ENCODE results near the gene DOCK2. TPM values are rescaled to one million over a fixed set of nuclear protein-coding genes. Genes with fewer than 3 reads are reported as not detected.

The DOCK2 gene
- total RNA-seq, 1 donor from 2014 or later = 214 TPM

DNA sequence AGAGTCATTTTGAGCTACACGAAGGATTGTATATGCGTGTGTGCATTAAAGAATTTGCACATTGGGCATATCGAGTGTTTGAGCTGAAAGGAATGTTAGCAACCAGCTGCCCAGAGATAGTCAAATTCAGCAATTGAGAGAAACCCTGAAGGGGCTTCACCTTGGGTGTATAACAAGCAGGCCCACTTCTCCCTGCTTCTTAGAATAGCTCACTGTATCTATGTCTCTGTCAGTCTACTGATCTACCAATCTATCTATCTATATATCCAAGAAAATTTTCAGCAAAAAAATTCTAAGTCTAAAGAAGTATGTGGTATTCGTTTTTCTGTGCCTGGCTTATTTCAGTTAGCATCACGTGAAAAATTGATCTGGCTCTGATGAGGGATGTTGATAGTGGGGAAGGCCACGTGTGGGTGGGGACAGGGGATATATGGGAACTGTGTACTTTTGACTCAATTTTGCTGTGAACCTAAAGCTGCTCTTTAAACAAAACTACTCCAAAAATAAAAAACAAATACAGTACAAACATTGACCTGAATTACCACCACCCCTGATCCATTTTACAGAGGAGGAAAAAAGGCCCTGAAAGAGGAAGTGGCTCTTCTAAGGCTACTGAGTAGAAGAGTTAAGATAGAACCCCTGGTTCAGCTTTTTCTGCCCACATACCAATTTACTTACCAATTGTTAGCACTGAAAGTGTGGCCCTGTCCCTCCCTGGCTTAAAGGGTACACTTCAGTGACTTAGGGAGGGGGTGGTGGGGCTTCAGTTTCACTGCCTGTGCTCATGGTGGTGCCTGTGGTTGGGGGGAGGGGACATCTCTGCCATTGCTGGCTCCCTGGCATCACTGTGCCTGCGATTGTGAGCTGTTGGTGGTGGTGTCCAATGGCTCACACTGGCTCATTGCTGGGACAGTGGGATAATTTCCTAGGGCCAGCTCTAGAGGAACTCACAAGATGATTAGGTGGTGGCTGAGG is 141.8 kb downstream of the DOCK2 start:
- H3K27ac Mint-ChIP-seq = peak overlapping the region; percentile 3
- H3K9me3 Mint-ChIP-seq = no peaks in the 10 kb centered on the region
- peaks cover 42% of the 10 kb centered on the region for H3K4me1 Mint-ChIP-seq (ENCODE audit: low read depth)
- H3K4me3 Mint-ChIP-seq = no peak overlapping the region
- peaks cover 19% of the 10 kb centered on the region for H3K36me3 Mint-ChIP-seq (ENCODE audit: low read depth)
- intact Hi-C loops (cut with micrococcal nuclease) = loop anchor here (2.0 kb wide), 1 partner anchor 26 kb away; no protein-coding TSS in a partner anchor
- no peaks in the 10 kb centered on the region for H3K27me3 Mint-ChIP-seq (ENCODE audit: insufficient read depth)
- no peak for DNase-seq (ENCODE audit: low spot score)

DNA sequence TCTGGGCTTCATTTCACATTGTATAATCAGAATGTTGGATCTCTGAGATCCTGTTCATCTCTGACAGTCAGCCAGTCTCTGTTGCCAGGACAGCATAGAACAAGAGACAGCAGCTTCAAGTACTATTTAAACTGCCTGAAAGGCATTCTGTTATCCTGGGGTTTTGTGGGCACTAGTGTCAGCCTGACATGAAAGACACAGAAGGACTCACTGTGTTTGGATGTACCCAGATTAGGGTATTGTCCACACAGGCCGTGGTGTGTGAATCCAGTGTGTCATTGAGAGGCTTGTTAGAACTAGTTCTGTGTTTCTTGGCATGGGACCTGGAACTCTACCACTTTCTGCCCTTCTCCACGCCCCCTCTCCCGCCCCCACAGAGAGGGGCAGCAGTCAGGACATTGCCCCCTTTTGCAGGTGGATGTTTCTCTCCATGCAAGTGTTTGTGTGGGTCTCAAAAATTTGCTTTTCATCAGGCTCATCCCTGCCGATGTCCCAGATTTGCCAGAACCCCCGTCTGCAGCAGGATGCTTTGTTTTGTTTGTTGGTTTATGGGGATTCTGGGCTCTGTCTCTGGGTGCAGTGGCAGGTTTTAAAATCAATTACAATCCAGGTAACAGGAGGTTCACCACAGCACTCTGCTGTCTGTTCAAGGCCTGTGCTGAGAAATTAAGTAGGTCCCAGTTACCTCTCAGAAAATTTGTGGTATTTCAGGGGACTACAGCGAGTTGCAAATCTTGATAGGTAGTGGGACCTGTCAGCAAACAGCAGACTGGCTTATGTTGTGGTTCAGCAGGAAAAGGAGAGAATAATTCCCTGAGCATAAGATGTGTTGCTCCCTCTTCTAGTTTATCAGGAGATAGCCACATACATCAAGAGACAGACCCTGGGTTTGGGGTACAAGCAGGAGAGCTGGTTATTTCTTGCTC is 144.6 kb downstream of the DOCK2 start:
- intact Hi-C loops (cut with micrococcal nuclease) = no loop called here
- Mint-ChIP-seq H3K4me3 (no peak overlapping the region), H3K36me3 (ENCODE audit: low read depth) (peaks cover 23% of the 10 kb centered on the region), H3K4me1 (ENCODE audit: low read depth) (peaks cover 48% of the 10 kb centered on the region), H3K27ac (no peak overlapping the region), H3K9me3 (no peaks in the 10 kb centered on the region), H3K27me3 (ENCODE audit: insufficient read depth) (no peaks in the 10 kb centered on the region)
- no peak for DNase-seq (ENCODE audit: low spot score)

DNA sequence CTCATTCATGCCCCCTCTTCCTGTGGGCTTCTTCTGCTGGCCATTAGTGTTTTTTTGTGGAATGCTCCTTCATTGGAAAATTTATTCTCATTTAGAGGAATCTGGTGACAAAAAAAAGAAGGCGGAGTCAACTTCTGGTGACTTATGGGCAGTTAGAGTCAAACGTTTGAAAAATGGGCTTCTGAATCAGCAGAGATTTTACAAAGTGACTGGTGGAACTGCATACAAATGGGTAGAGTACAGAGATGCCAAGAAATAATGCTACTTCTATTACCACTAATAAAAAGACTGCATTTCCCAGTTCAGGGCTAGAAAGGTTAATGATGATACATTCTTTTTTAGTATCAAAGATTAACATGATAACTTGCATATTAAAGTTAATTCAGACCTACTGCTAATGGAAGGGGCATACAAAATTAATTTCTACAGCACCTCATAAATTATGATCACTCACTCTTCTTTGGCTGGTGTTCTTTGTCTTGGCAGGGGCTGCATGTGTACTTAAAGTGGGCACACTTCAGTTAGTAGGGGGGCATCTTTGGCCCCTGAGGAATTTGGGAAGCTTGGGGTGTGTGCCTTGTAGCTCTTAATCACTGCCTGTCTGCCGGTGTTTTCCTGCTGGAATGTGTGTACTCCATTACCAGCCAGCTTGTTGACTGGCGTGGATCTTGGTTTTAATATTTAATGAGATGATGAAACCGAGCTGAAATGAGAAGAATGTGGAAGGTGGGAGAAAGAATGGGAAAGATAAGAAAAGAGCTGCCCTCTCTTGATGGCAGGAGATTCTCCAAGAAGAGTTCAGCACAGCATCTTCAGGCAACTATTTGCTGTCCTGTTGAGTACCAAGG is 148.9 kb downstream of the DOCK2 start:
- H3K9me3 Mint-ChIP-seq = no peaks in the 10 kb centered on the region
- no peak overlapping the region for H3K4me3 Mint-ChIP-seq
- H3K4me1 Mint-ChIP-seq (ENCODE audit: low read depth) = peaks cover 32% of the 10 kb centered on the region
- H3K27ac Mint-ChIP-seq = no peak overlapping the region
- intact Hi-C loops (cut with micrococcal nuclease) = no loop called here
- no peaks in the 10 kb centered on the region for H3K27me3 Mint-ChIP-seq (ENCODE audit: insufficient read depth)
- DNase-seq (ENCODE audit: low spot score) = no peak
- peaks cover 32% of the 10 kb centered on the region for H3K36me3 Mint-ChIP-seq (ENCODE audit: low read depth)

DNA sequence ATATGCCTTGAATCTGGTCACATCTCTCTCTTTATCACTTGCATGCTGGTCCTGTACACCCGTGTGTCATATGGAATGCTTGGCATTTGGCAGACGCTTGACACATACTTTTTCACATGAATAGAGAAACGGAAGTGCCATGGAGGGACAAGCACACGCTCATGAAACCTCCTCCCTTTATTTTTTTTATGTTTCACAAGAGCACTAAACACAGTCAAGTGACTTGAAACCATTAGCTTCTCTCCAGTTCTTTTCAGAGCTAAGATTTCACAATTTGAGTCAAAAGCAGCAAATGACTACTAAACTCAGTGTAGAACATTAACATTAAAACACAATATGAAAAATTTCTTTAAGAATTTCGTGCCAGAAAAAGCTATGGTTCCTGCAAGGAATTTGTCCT is 151.1 kb downstream of the DOCK2 start:
- no peak for DNase-seq (ENCODE audit: low spot score)
- H3K36me3 Mint-ChIP-seq (ENCODE audit: low read depth) = peaks cover 35% of the 10 kb centered on the region
- H3K4me3 Mint-ChIP-seq = no peak overlapping the region
- no peaks in the 10 kb centered on the region for H3K9me3 Mint-ChIP-seq
- no peaks in the 10 kb centered on the region for H3K27me3 Mint-ChIP-seq (ENCODE audit: insufficient read depth)
- H3K4me1 Mint-ChIP-seq (ENCODE audit: low read depth) = peaks cover 14% of the 10 kb centered on the region
- intact Hi-C loops (cut with micrococcal nuclease) = no loop called here
- no peak overlapping the region for H3K27ac Mint-ChIP-seq

DNA sequence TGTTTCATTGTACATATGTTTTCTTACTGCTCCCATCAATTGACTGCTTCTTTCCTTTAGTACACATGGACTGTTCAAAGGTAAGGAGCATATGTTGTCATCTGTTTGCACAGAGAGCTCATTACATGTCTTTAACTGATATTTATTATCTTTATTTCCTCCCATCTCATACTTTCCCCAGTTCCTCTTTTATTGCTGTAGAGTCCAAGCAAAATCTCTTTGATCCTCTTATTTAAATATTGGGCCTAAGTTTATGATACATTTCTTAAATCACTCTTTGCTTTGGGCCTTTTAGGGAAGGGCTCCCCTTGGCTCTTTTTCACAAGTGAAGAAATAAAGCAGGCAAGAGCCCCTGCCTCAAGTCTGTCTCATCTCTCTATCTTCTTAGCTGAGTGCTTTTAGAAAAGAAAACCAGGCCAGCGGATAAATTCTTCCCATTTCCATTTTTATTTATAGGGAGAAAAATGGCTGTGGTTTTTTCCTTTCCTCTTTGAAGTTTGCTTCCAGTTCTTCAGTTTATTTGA is 152.4 kb downstream of the DOCK2 start:
- intact Hi-C loops (cut with micrococcal nuclease) = no loop called here
- Mint-ChIP-seq H3K27me3 (ENCODE audit: insufficient read depth) (no peaks in the 10 kb centered on the region), H3K4me1 (ENCODE audit: low read depth) (peaks cover 6% of the 10 kb centered on the region), H3K36me3 (ENCODE audit: low read depth) (peaks cover 41% of the 10 kb centered on the region), H3K27ac (no peak overlapping the region), H3K9me3 (no peaks in the 10 kb centered on the region), H3K4me3 (no peak overlapping the region)
- DNase-seq (ENCODE audit: low spot score) = no peak

DNA sequence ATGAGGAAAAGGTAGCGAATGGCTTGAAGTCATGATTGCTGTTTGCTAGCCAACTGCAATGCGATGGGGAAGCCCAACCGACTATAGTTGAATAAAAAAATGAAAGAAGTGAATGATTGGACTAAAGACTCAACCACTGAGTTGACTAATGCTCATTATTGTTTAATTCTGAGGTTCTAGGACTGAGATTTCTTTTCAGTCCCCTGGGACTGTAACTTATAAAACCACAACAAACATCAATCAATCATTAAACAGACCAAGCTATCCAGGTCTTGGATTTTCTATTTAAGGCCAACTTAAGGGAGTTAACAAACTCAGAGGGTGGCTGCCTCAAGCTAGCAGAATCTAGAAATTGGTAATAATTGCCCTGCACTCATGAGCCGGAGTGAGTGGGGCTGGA is 154.2 kb downstream of the DOCK2 start:
- Mint-ChIP-seq H3K27ac (no peak overlapping the region), H3K27me3 (ENCODE audit: insufficient read depth) (no peaks in the 10 kb centered on the region), H3K4me3 (no peak overlapping the region), H3K36me3 (ENCODE audit: low read depth) (peaks cover 45% of the 10 kb centered on the region), H3K4me1 (ENCODE audit: low read depth) (peaks cover 17% of the 10 kb centered on the region), H3K9me3 (no peaks in the 10 kb centered on the region)
- no peak for DNase-seq (ENCODE audit: low spot score)
- intact Hi-C loops (cut with micrococcal nuclease) = no loop called here

GRCh38 chr5:169795338-169795737 is 158.3 kb downstream of the DOCK2 start:
- intact Hi-C loops (cut with micrococcal nuclease) = loop anchor here (2.0 kb wide), 1 partner anchor 185 kb away; the partner anchor contains the start of gene INSYN2B
- peak overlapping the region; percentile 2 for H3K27ac Mint-ChIP-seq
- no peaks in the 10 kb centered on the region for H3K27me3 Mint-ChIP-seq (ENCODE audit: insufficient read depth)
- DNase-seq (ENCODE audit: low spot score) = no peak
- no peak overlapping the region for H3K4me3 Mint-ChIP-seq
- peaks cover 42% of the 10 kb centered on the region for H3K4me1 Mint-ChIP-seq (ENCODE audit: low read depth)
- peaks cover 44% of the 10 kb centered on the region for H3K36me3 Mint-ChIP-seq (ENCODE audit: low read depth)
- H3K9me3 Mint-ChIP-seq = no peaks in the 10 kb centered on the region

GRCh38 chr5:169796731-169797130 is 159.7 kb downstream of the DOCK2 start:
- peak overlapping the region; percentile 38 for H3K4me3 Mint-ChIP-seq
- H3K9me3 Mint-ChIP-seq = no peaks in the 10 kb centered on the region
- peaks cover 47% of the 10 kb centered on the region for H3K36me3 Mint-ChIP-seq (ENCODE audit: low read depth)
- DNase-seq (ENCODE audit: low spot score) = no peak
- no peaks in the 10 kb centered on the region for H3K27me3 Mint-ChIP-seq (ENCODE audit: insufficient read depth)
- intact Hi-C loops (cut with micrococcal nuclease) = loop anchor here (1.0 kb wide), 1 partner anchor 9 kb away; no protein-coding TSS in a partner anchor
- peak overlapping the region; percentile 53 for H3K27ac Mint-ChIP-seq
- peaks cover 51% of the 10 kb centered on the region for H3K4me1 Mint-ChIP-seq (ENCODE audit: low read depth)

DNA sequence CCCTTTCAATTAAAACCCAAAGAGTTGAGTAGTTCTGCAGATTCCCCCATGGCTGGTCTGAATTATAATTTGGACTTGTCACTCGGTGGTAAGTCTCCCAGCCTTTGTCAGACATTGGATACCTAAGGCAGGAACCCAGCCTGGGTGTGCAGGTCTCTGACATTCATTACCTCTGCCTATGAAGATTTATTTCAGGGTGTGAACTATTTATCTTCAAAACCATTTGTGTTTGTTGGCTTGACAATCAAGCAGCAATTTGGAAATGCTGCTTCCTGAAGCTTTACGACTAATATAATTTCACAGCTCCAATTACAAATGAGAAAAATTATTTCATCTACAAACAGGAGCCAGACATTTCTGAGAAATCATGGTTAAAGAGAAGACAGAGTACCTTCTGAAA is 160.5 kb downstream of the DOCK2 start:
- intact Hi-C loops (cut with micrococcal nuclease) = no loop called here
- Mint-ChIP-seq H3K36me3 (ENCODE audit: low read depth) (peaks cover 46% of the 10 kb centered on the region), H3K27ac (no peak overlapping the region), H3K4me3 (no peak overlapping the region), H3K9me3 (no peaks in the 10 kb centered on the region), H3K4me1 (ENCODE audit: low read depth) (peaks cover 58% of the 10 kb centered on the region), H3K27me3 (ENCODE audit: insufficient read depth) (no peaks in the 10 kb centered on the region)
- no peak for DNase-seq (ENCODE audit: low spot score)

DNA sequence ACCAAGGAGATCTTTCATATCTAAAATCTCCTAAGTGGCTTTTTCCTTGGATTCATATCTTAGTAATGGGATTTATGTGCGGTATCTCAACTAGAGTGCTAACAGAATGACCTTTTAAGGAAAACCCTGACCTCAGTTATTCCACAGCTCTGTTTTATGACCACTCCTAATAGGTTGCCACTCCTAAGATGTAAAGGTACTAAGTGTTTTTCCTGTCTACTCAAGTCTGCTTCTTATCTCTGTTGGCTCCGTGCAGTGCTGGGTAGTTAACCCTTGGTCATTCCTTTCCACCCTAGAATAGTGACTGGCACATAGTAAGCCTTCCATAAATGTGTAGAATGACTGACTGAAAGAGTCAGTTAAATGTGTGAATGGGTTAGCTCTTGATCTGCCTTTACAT is 161.4 kb downstream of the DOCK2 start:
- Mint-ChIP-seq H3K4me1 (ENCODE audit: low read depth) (peaks cover 65% of the 10 kb centered on the region), H3K27me3 (ENCODE audit: insufficient read depth) (no peaks in the 10 kb centered on the region), H3K36me3 (ENCODE audit: low read depth) (peaks cover 47% of the 10 kb centered on the region), H3K9me3 (no peaks in the 10 kb centered on the region), H3K27ac (no peak overlapping the region), H3K4me3 (no peak overlapping the region)
- no peak for DNase-seq (ENCODE audit: low spot score)
- intact Hi-C loops (cut with micrococcal nuclease) = no loop called here

- H3K36me3 Mint-ChIP-seq (ENCODE audit: low read depth) = peaks cover 47% of the 10 kb centered on the region
- no peaks in the 10 kb centered on the region for H3K27me3 Mint-ChIP-seq (ENCODE audit: insufficient read depth)
- no peaks in the 10 kb centered on the region for H3K9me3 Mint-ChIP-seq
- no peak overlapping the region for H3K4me3 Mint-ChIP-seq
- H3K4me1 Mint-ChIP-seq (ENCODE audit: low read depth) = peaks cover 72% of the 10 kb centered on the region
- intact Hi-C loops (cut with micrococcal nuclease) = no loop called here
- H3K27ac Mint-ChIP-seq = no peak overlapping the region
- DNase-seq (ENCODE audit: low spot score) = no peak
Observed at GRCh38 chr5:169798906-169799660, 162.0 kb downstream of the DOCK2 start.
